Measurements from ENCODE around the gene WNT3A.

DNA sequence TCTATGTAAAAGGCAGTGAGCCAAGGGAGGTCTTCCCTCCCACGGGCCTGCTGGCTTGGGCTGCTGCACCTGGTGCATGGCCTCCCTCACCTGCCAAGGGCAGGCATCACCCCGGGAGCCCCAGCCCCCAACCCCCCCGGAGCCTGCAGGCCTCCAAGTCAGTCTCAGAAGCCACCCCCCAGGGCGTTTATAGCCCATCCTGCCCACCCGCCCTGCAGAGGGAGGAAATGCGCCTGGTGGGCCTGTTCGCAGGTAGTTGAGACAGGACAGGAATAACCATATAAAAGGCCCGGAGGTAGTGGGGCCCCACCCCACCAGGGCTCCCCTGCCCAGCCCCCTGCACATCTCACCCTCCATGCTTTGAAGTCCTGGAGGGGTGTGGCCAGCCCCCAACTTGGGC lies 57.5 kb downstream of the WNT3A start:
- TF ChIP-seq, protein P1, sequence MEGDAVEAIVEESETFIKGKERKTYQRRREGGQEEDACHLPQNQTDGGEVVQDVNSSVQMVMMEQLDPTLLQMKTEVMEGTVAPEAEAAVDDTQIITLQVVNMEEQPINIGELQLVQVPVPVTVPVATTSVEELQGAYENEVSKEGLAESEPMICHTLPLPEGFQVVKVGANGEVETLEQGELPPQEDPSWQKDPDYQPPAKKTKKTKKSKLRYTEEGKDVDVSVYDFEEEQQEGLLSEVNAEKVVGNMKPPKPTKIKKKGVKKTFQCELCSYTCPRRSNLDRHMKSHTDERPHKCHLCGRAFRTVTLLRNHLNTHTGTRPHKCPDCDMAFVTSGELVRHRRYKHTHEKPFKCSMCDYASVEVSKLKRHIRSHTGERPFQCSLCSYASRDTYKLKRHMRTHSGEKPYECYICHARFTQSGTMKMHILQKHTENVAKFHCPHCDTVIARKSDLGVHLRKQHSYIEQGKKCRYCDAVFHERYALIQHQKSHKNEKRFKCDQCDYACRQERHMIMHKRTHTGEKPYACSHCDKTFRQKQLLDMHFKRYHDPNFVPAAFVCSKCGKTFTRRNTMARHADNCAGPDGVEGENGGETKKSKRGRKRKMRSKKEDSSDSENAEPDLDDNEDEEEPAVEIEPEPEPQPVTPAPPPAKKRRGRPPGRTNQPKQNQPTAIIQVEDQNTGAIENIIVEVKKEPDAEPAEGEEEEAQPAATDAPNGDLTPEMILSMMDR (IDR thresholded peaks at IDR 0.05) = no peak
- no peak for TF ChIP-seq POLR2A (IDR thresholded peaks at IDR 0.05)

All from right lobe of liver (tissue), 4 donors.